ENCODE measurements around the gene MAMDC2. TPM values are rescaled to one million over a fixed set of nuclear protein-coding genes. Genes with fewer than 3 reads are reported as not detected.

The MAMDC2 gene
- total RNA-seq, 2 experiments from 2014 or later, result not detected

GRCh38 chr9:70137577-70137976 lies 93.9 kb downstream of the MAMDC2 start:
- Mint-ChIP-seq H3K4me3 (no peak overlapping the region), H3K9me3 (no peaks in the 10 kb centered on the region), H3K27ac (no peak overlapping the region), H3K4me1 (ENCODE audit: low read depth) (no peaks in the 10 kb centered on the region), H3K36me3 (ENCODE audit: low read depth) (no peaks in the 10 kb centered on the region), H3K27me3 (peaks cover 2% of the 10 kb centered on the region)
- ChIA-PET POLR2A (no interaction called here), CTCF (no interaction called here)
- intact Hi-C loops (cut with micrococcal nuclease), result no loop called here
- DNase-seq (no peak), ATAC-seq (no peak)
- TF ChIP-seq, protein P1, sequence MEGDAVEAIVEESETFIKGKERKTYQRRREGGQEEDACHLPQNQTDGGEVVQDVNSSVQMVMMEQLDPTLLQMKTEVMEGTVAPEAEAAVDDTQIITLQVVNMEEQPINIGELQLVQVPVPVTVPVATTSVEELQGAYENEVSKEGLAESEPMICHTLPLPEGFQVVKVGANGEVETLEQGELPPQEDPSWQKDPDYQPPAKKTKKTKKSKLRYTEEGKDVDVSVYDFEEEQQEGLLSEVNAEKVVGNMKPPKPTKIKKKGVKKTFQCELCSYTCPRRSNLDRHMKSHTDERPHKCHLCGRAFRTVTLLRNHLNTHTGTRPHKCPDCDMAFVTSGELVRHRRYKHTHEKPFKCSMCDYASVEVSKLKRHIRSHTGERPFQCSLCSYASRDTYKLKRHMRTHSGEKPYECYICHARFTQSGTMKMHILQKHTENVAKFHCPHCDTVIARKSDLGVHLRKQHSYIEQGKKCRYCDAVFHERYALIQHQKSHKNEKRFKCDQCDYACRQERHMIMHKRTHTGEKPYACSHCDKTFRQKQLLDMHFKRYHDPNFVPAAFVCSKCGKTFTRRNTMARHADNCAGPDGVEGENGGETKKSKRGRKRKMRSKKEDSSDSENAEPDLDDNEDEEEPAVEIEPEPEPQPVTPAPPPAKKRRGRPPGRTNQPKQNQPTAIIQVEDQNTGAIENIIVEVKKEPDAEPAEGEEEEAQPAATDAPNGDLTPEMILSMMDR (IDR thresholded peaks at IDR 0.05), result no peak

DNA sequence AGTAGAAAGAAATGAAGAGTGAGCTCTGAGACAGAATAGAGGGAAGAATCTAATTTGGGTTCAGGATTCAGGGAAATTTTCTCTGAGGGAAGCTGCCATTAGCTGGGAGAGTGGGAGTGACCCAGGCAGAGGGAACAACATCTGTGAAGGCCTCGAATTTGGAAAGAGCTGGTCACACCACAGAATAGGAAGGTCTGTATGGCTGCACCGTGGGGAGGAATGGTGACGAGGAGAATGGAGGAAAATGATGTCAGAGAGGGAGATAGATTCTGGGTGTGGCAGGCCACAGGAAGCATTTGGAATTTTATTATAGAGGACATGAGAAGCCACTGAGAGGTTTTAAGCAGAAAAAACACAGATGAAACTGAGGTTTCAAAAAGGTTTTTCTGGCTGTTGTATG lies 98.5 kb downstream of the MAMDC2 start:
- Mint-ChIP-seq H3K27ac (no peak overlapping the region), H3K36me3 (ENCODE audit: low read depth) (no peaks in the 10 kb centered on the region), H3K9me3 (no peaks in the 10 kb centered on the region), H3K27me3 (peaks cover 2% of the 10 kb centered on the region), H3K4me3 (no peak overlapping the region), H3K4me1 (ENCODE audit: low read depth) (no peaks in the 10 kb centered on the region)
- POLR2A ChIA-PET, result no interaction called here
- TF ChIP-seq, protein P1 (IDR thresholded peaks at IDR 0.05), result no peak
- intact Hi-C loops (cut with micrococcal nuclease), result no loop called here
- ATAC-seq (no peak), DNase-seq (no peak)
- CTCF ChIA-PET, result interaction anchor here (0.5 to 1.9 kb wide), 2 partner anchors 14 to 30 kb away, joined by 3 to 5 read pairs; no protein-coding TSS in a partner anchor

- ChIA-PET CTCF (interaction anchor here (1.2 to 1.9 kb wide), 3 partner anchors 9 to 33 kb away, joined by 4 to 5 read pairs (median 4); no protein-coding TSS in a partner anchor), POLR2A (no interaction called here)
- no peak for DNase-seq
- Mint-ChIP-seq H3K4me3 (no peak overlapping the region), H3K36me3 (ENCODE audit: low read depth) (no peaks in the 10 kb centered on the region), H3K27me3 (peaks cover 8% of the 10 kb centered on the region), H3K27ac (no peak overlapping the region), H3K9me3 (no peaks in the 10 kb centered on the region), H3K4me1 (ENCODE audit: low read depth) (no peaks in the 10 kb centered on the region)
- intact Hi-C loops (cut with micrococcal nuclease), result no loop called here
- TF ChIP-seq, protein P1 (IDR thresholded peaks at IDR 0.05), result no peak
- ATAC-seq, result no peak
These were observed 99.9 kb downstream of the MAMDC2 start for GRCh38 chr9:70143394-70144130.

DNA sequence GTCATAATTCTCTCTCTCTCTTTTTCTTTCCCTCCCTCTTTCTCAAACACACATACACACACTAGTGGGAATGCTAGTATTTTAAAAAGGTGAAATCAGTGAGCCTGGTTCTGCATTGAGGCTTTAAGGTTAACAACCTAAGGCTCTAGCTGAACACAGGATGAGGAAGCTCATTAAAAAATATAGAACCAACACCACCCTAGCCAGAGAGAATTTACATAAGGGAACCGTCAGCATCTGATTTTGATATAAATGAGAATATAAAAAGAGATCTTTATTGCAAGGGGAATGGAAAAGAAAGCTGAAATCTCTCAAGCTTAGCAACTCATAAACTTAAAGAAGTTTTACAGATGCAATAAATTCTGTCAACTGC lies 100.5 kb downstream of the MAMDC2 start:
- CTCF ChIA-PET, result interaction anchor here (1.2 to 1.3 kb wide), 2 partner anchors 9 to 33 kb away, joined by 4 read pairs; no protein-coding TSS in a partner anchor
- H3K4me1 Mint-ChIP-seq (ENCODE audit: low read depth), result no peaks in the 10 kb centered on the region

GRCh38 chr9:70145981-70146380 lies 102.3 kb downstream of the MAMDC2 start:
- Mint-ChIP-seq H3K27ac (no peak overlapping the region), H3K4me1 (ENCODE audit: low read depth) (no peaks in the 10 kb centered on the region), H3K9me3 (no peaks in the 10 kb centered on the region), H3K36me3 (ENCODE audit: low read depth) (no peaks in the 10 kb centered on the region), H3K27me3 (peaks cover 8% of the 10 kb centered on the region), H3K4me3 (no peak overlapping the region)
- CTCF ChIA-PET, result no interaction called here
- no peak for DNase-seq
- intact Hi-C loops (cut with micrococcal nuclease), result no loop called here
- POLR2A ChIA-PET, result no interaction called here
- no peak for ATAC-seq
- TF ChIP-seq, protein P1 (IDR thresholded peaks at IDR 0.05), result no peak

More for the DNA sequence above, 100.5 kb downstream of the MAMDC2 start:
- ATAC-seq (no peak), DNase-seq (no peak)
- TF ChIP-seq, protein P1 (IDR thresholded peaks at IDR 0.05), result no peak
- Mint-ChIP-seq H3K9me3 (no peaks in the 10 kb centered on the region), H3K4me3 (no peak overlapping the region), H3K27me3 (peaks cover 8% of the 10 kb centered on the region), H3K36me3 (ENCODE audit: low read depth) (no peaks in the 10 kb centered on the region), H3K27ac (no peak overlapping the region)
- intact Hi-C loops (cut with micrococcal nuclease), result no loop called here
- POLR2A ChIA-PET, result no interaction called here

All from activated CD8-positive, alpha-beta T cell treated with anti-CD3 and anti-CD28 coated beads for 36 hours (primary cell).